Cardiac muscle cell (in vitro differentiated cells and primary cell): ENCODE data around the gene CABS1. TPM values are rescaled to one million over a fixed set of nuclear protein-coding genes. Genes with fewer than 3 reads are reported as not detected.

Experiments used
- DNase-seq, 2 donors: peaks; one replicate each; pipeline versions ENCODE4 v3.0.0 to v3.0.0-alpha.2; 2010 to 2017; ENCODE audit warnings: low read depth in 1 of 2, low spot score in 1 of 2
- H3K27ac ChIP-seq: fragments of 200-600 bp; sonication (generic); 2 replicates; pipeline ENCODE4 v1.5.1; 2016
- H3K27me3 ChIP-seq: fragments of 200-600 bp; sonication (generic); 2 replicates; pipeline ENCODE4 v1.6.0; 2016; ENCODE audit warnings: control low read depth
- H3K36me3 ChIP-seq: fragments of 200-600 bp; sonication (generic); 2 replicates; pipeline ENCODE4 v1.5.1; 2016; ENCODE audit warnings: control low read depth
- H3K4me1 ChIP-seq: fragments of 200-600 bp; sonication (generic); 2 replicates; pipeline ENCODE4 v1.8.1; 2017; ENCODE audit warnings: low read depth, mild to moderate bottlenecking, mixed run types
- H3K4me3 ChIP-seq: fragments of 200-600 bp; sonication (generic); 2 replicates; pipeline ENCODE4 v1.5.1; 2016; ENCODE audit warnings: mild to moderate bottlenecking
- H3K9me3 ChIP-seq: fragments of 200-600 bp; sonication (generic); 2 replicates; pipeline ENCODE4 v1.5.1; 2017; ENCODE audit warnings: low read depth, mild to moderate bottlenecking, control low read depth
- polyA plus RNA-seq: library from polyadenylated mRNA; unstranded; fragments of >200 nt; fragmentation: Nextera tagmentation; extraction: Ambion mirVana; gene quantifications from 2 replicates; pipeline ENCODE4 v1.2.1, GENCODE V29; 2016
- total RNA-seq: library from RNA; depleted of rRNA; stranded (reverse); fragments of >200 nt; gene quantifications from 2 replicates; pipeline ENCODE4 v1.2.3, GENCODE V29; 2016
- TF ChIP-seq, protein P1 (sequence below): IDR thresholded peaks from 2 replicates; pipeline ENCODE4 v1.5.1; 2012; ENCODE audit warnings: low read depth, mild to moderate bottlenecking, low read length

The CABS1 gene
- total and polyA plus RNA-seq, 2 experiments from 2014 or later: 0.55 TPM; not detected in 1

DNA sequence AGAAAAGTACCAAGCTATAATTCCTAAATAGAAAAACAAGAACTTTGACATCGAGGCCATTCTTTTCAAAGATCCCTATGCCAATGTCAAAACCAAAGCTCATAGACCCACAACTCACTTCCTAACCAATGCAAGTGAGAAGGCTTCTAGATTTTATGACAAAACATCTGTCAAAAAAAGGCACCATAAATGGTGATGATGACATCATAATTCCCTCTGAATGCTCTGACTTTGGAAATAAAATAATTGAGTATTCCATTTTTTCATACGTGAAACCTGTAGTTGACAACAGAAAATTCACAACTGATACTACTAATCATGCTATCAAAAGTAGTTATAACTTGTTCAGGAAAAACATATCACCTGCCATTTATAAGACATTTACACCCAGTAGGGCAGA lies 8.7 kb upstream of the CABS1 start:
- DNase-seq: no peak
- no peaks in the 10 kb centered on the region for H3K36me3 ChIP-seq
- TF ChIP-seq, protein P1, sequence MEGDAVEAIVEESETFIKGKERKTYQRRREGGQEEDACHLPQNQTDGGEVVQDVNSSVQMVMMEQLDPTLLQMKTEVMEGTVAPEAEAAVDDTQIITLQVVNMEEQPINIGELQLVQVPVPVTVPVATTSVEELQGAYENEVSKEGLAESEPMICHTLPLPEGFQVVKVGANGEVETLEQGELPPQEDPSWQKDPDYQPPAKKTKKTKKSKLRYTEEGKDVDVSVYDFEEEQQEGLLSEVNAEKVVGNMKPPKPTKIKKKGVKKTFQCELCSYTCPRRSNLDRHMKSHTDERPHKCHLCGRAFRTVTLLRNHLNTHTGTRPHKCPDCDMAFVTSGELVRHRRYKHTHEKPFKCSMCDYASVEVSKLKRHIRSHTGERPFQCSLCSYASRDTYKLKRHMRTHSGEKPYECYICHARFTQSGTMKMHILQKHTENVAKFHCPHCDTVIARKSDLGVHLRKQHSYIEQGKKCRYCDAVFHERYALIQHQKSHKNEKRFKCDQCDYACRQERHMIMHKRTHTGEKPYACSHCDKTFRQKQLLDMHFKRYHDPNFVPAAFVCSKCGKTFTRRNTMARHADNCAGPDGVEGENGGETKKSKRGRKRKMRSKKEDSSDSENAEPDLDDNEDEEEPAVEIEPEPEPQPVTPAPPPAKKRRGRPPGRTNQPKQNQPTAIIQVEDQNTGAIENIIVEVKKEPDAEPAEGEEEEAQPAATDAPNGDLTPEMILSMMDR: no peak
- H3K27ac ChIP-seq: no peak overlapping the region
- no peak overlapping the region for H3K4me3 ChIP-seq
- no peaks in the 10 kb centered on the region for H3K9me3 ChIP-seq
- no peaks in the 10 kb centered on the region for H3K4me1 ChIP-seq
- H3K27me3 ChIP-seq: no peaks in the 10 kb centered on the region

DNA sequence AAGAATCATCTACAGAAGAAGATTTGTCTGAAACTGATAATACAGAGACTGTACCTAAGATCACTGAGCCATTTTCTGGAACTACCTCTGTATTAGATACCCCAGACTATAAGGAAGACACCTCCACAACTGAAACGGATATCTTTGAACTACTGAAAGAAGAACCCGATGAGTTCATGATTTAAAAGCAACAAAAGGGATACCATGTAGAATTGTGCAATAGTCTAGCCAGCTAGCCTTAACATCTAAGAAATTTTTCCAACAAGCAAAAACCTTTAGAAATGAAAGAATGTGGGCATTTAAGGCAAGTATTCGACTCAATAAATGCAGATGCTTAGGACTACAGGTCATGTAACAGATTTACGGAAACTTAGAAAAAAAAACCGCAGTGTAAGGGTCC lies 1.3 kb downstream of the CABS1 start:
- Histone ChIP-seq H3K4me3 (no peak overlapping the region), H3K4me1 (no peaks in the 10 kb centered on the region), H3K36me3 (no peaks in the 10 kb centered on the region), H3K27ac (no peak overlapping the region), H3K9me3 (no peaks in the 10 kb centered on the region), H3K27me3 (no peaks in the 10 kb centered on the region)
- TF ChIP-seq, protein P1: no peak
- no peak for DNase-seq

DNA sequence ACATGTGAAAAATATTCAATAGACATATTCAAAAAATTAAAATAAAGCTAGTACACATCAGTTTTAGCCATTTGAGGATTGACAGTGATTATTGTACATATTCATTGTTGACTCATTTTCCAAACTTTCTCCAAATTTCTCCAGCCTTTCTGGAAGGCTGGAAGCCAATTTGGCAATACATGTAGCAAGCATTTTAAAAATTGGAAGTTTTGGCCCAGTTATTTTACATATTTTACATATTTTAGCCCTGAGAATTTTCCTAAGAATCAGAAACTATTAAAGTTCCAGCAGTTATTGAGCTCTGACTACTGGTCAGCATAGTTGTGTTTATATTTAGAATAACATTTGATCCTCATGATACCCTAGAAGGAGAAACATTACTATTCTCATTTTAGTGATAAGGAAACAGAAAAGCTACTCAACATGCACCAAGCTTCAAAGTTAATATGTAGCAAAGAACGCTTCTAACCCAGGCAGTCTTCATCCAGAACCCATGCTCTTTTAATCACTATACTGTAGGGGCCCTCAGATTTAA lies 3.2 kb downstream of the CABS1 start:
- Histone ChIP-seq H3K9me3 (no peaks in the 10 kb centered on the region), H3K36me3 (no peaks in the 10 kb centered on the region), H3K27me3 (no peaks in the 10 kb centered on the region), H3K27ac (no peak overlapping the region), H3K4me3 (no peak overlapping the region), H3K4me1 (no peaks in the 10 kb centered on the region)
- TF ChIP-seq, protein P1: no peak
- DNase-seq: no peak

DNA sequence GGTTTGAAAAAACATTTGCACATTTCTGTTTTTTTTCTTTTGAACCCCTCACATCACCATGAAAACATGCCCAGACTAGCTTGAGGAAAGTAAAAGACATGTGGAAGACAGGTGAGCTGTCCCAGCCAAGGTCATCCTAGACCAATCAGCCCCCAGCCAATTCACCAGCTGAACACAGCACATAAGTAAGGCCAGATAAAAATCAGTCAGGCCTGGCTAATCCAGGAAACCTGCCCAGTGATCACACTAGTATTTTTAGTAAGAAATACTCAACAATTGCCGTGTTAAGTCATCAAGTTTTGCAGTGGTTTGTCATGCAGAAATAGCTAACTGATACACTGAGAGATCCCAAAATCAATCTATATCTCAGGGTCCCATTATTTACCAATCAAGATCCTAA lies 21.4 kb downstream of the CABS1 start:
- Histone ChIP-seq H3K4me3 (no peak overlapping the region), H3K36me3 (no peaks in the 10 kb centered on the region), H3K27me3 (no peaks in the 10 kb centered on the region), H3K4me1 (no peaks in the 10 kb centered on the region), H3K9me3 (no peaks in the 10 kb centered on the region), H3K27ac (no peak overlapping the region)
- no peak for DNase-seq
- TF ChIP-seq, protein P1: no peak

DNA sequence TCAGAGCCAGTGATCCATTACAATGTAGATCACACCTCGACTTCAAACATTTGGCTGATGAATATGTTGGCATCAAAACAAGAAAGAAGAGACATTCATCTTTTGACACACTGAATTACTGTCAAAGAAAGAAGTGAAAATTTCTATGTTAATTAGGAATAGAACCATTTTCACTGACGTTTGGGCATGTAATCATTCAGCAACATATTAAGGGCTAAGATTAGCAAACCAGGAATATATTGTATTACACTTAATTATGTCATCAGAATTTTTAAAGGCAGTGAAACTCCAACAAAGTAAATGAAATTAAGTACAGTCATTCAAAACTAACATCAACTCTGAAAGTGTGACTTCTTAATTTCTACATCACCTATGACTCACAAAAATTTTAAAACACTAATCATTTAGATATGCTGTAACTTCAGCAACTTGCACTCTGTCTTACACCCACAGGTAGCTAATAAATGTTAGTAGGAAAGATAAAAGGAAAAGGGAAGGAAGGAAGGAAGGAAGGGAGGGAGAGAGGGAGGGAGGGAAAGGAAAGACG lies 24.4 kb downstream of the CABS1 start:
- no peak for DNase-seq
- TF ChIP-seq, protein P1: no peak
- H3K9me3 ChIP-seq: no peaks in the 10 kb centered on the region
- no peak overlapping the region for H3K27ac ChIP-seq
- H3K36me3 ChIP-seq: no peaks in the 10 kb centered on the region
- no peaks in the 10 kb centered on the region for H3K27me3 ChIP-seq
- H3K4me1 ChIP-seq: no peaks in the 10 kb centered on the region
- H3K4me3 ChIP-seq: no peak overlapping the region
